ENCODE results near the gene ESRRA. TPM values are rescaled to one million over a fixed set of nuclear protein-coding genes. Genes with fewer than 3 reads are reported as not detected.
A peak's percentile ranks its signal among the peaks of the same experiment; 100 is the strongest.
"Not testable (repeated sequence)": the region's sequence is repeated elsewhere in the genome, so short reads cannot be mapped to it uniquely, and the experiment has no call there.

Gene ESRRA
- total and polyA plus RNA-seq, 2 of the 8 experiments (the other 6 are each of a cell fraction or from before 2014, with no cell fraction given): 18.2 to 37.0 TPM

GRCh38 chr11:64315667-64316526 lies 10.6 kb downstream of the ESRRA start:
- not testable (repeated sequence) for H2BK5ac ChIP-seq (ENCODE audit: low read depth, low read length); H3K9me3 ChIP-seq (ENCODE audit: insufficient read depth in 2 of 2, low read depth in 1 of 2, low read length in 1 of 2); H3K27ac ChIP-seq (ENCODE audit: low read depth, low read length); H2BK120ac ChIP-seq (replicated peaks; ENCODE audit: low read depth, low read length); H4K5ac ChIP-seq (ENCODE audit: insufficient read length, low read depth, low read length); H3K4me1 ChIP-seq (replicated peaks in 1 of 4; ENCODE audit: control insufficient read depth in 3 of 4, insufficient read depth in 4 of 4, low read length in 3 of 4); H3K56ac ChIP-seq (replicated peaks; ENCODE audit: insufficient read length, low read depth, low read length); H2AFZ ChIP-seq (ENCODE audit: low read length); H3K79me1 ChIP-seq (ENCODE audit: low read depth, low read length); FAIRE-seq; H3K27me3 ChIP-seq (replicated peaks in 1 of 4; ENCODE audit: control insufficient read depth in 3 of 4, extremely low read depth in 1 of 4, insufficient read depth in 3 of 4, low read length in 3 of 4); H3K4ac ChIP-seq (replicated peaks; ENCODE audit: insufficient read length, low read depth, low read length); H3K14ac ChIP-seq (ENCODE audit: insufficient read length); H4K91ac ChIP-seq (replicated peaks; ENCODE audit: insufficient read length, low read length); H2AK5ac ChIP-seq (ENCODE audit: low read depth, low read length); H3K9ac ChIP-seq (replicated peaks in 1 of 4; ENCODE audit: extremely low read depth in 1 of 4, low read depth in 3 of 4, low read length in 3 of 4); H2BK15ac ChIP-seq (ENCODE audit: low read length); H3K18ac ChIP-seq (ENCODE audit: extremely low read depth, low read length); H4K20me1 ChIP-seq (replicated peaks in 1 of 2; ENCODE audit: control insufficient read depth in 1 of 2, insufficient read depth in 2 of 2, low read length in 2 of 2); H3K23me2 ChIP-seq (ENCODE audit: low read depth, low read length); H2BK20ac ChIP-seq (ENCODE audit: low read length); H3K23ac ChIP-seq (ENCODE audit: insufficient read length); DNase-seq (ENCODE audit: low read depth in 1 of 2, low spot score in 2 of 2); H2BK12ac ChIP-seq (ENCODE audit: low read depth, low read length); H4K8ac ChIP-seq (ENCODE audit: extremely low read depth, insufficient read depth, low read length)
- ChIA-PET CTCF (ENCODE audit: partially characterized antibody) (interaction anchor here (1.2 to 20.8 kb wide), 5 partner anchors 15 to 332 kb away, joined by 3 to 614 read pairs (median 6); partner anchors contain the start of genes BAD, CATSPERZ and CCDC88B), POLR2A (ENCODE audit: partially characterized antibody) (interaction anchor here (1.5 to 6.6 kb wide), 13 partner anchors 8 to 249 kb away, joined by 3 to 61 read pairs (median 11); partner anchors contain the start of genes ESRRA, NUDT22, STIP1 and TRPT1)
- Histone ChIP-seq H3K36me3 (ENCODE audit: control insufficient read depth in 2 of 4, insufficient read depth in 4 of 4, low read length in 3 of 4) (peaks cover under 1 to 18% (median 13%) of the 10 kb centered on the region in 4 experiments; a peak in 7 of 8 replicates), H3K4me3 (ENCODE audit: extremely low read depth in 1 of 4, insufficient read depth in 2 of 4, low read depth in 3 of 4, low read length in 4 of 4) (peak overlapping the region in 2 of 4 experiments; percentile 76 to 78; a peak in 4 of 8 replicates), H3K4me2 (ENCODE audit: insufficient read depth in 1 of 2, low read depth in 2 of 2, low read length in 2 of 2) (peak overlapping the region; percentile 60 to 75), H3K79me2 (ENCODE audit: control insufficient read depth in 1 of 2, insufficient read depth in 2 of 2, low read length in 2 of 2) (peaks cover 0 to 20% of the 10 kb centered on the region in 2 experiments; a peak in 2 of 4 replicates)
- peak in 1 of 2 experiments; percentile 21; a peak in 1 of 3 replicates for TF ChIP-seq POLR2A (IDR thresholded peaks at IDR 0.05; ENCODE audit: control extremely low read depth in 1 of 2, low read depth in 2 of 2, low read length in 2 of 2)
- 85% methylated on average over 23 of the region's 25 CpGs; no CpG with 5 or more reads in 1 of the 2 experiments for WGBS, 2 experiments (ENCODE audit: extremely low coverage in 1 of 2, insufficient coverage in 1 of 2, insufficient read length in 1 of 2, insufficient replicate concordance in 2 of 2, low coverage in 1 of 2, low lambda C conversion rate in 2 of 2, missing lambda C conversion rate in 1 of 2)
